ENCODE results near the gene BLACAT1. TPM values are rescaled to one million over a fixed set of nuclear protein-coding genes. Genes with fewer than 3 reads are reported as not detected.
"Not testable (repeated sequence)": the region's sequence is repeated elsewhere in the genome, so short reads cannot be mapped to it uniquely, and the experiment has no call there.

The BLACAT1 gene
- polyA plus RNA-seq, 1 donor from 2014 or later, result 6.0 TPM

- TF ChIP-seq EZH2 (IDR thresholded peaks at IDR 0.05; ENCODE audit: borderline replicate concordance, insufficient read depth, low read length, poor library complexity, severe bottlenecking) (no peak), SMC3 (conservative IDR thresholded peaks at IDR 0.05; ENCODE audit: poor library complexity) (peak; percentile 98), EP300 (conservative IDR thresholded peaks at IDR 0.05; ENCODE audit: poor library complexity, severe bottlenecking) (no peak), REST (IDR thresholded peaks at IDR 0.05; ENCODE audit: borderline replicate concordance) (no peak), POLR2AphosphoS5 (IDR thresholded peaks at IDR 0.05) (no peak), RAD21 (conservative IDR thresholded peaks at IDR 0.05) (peak; percentile 97), CTCF (IDR thresholded peaks at IDR 0.05; ENCODE audit: poor library complexity, severe bottlenecking) (peak; percentile 98), MXI1 (conservative IDR thresholded peaks at IDR 0.05; ENCODE audit: poor library complexity, severe bottlenecking) (peak; percentile 13), TAF1 (IDR thresholded peaks at IDR 0.05; ENCODE audit: low read depth) (no peak)
- Histone ChIP-seq H3F3A (ENCODE audit: insufficient read depth, low read length, poor library complexity, severe bottlenecking) (no peaks in the 10 kb centered on the region), H3K27me3 (ENCODE audit: insufficient read depth, low read depth, low read length) (no peaks in the 10 kb centered on the region), H3K27ac (ENCODE audit: low read length) (no peak overlapping the region), H2AFZ (ENCODE audit: low read depth, low read length) (no peak overlapping the region), H3K4me2 (ENCODE audit: low read length) (no peak overlapping the region), H3K9me2 (ENCODE audit: insufficient read depth, low read length) (no peaks in the 10 kb centered on the region), H3K9ac (ENCODE audit: low read length) (no peak overlapping the region), H3K36me3 (ENCODE audit: insufficient read depth, low read length) (no peaks in the 10 kb centered on the region), H3K4me3 (ENCODE audit: low read length) (no peak overlapping the region), H3K79me2 (replicated peaks; ENCODE audit: insufficient read depth, low read length) (no peaks in the 10 kb centered on the region), H4K20me1 (ENCODE audit: insufficient read depth) (no peaks in the 10 kb centered on the region), H3K9me3 (ENCODE audit: low read length) (no peaks in the 10 kb centered on the region)
Observed at GRCh38 chr1:205484985-205485967, 29.4 kb upstream of the BLACAT1 start.

GRCh38 chr1:205483372-205483771 lies 27.5 kb upstream of the BLACAT1 start:
- no peaks in the 10 kb centered on the region for H3K9me2 ChIP-seq (ENCODE audit: insufficient read depth, low read length)
- H3K27ac ChIP-seq (ENCODE audit: low read length), result no peak overlapping the region
- H3F3A ChIP-seq (ENCODE audit: insufficient read depth, low read length, poor library complexity, severe bottlenecking), result no peaks in the 10 kb centered on the region
- no peaks in the 10 kb centered on the region for H3K9me3 ChIP-seq (ENCODE audit: low read length)
- no peaks in the 10 kb centered on the region for H3K79me2 ChIP-seq (replicated peaks; ENCODE audit: insufficient read depth, low read length)
- no peaks in the 10 kb centered on the region for H3K36me3 ChIP-seq (ENCODE audit: insufficient read depth, low read length)
- no peaks in the 10 kb centered on the region for H3K27me3 ChIP-seq (ENCODE audit: insufficient read depth, low read depth, low read length)
- H3K4me2 ChIP-seq (ENCODE audit: low read length), result no peak overlapping the region
- TF ChIP-seq EZH2 (IDR thresholded peaks at IDR 0.05; ENCODE audit: borderline replicate concordance, insufficient read depth, low read length, poor library complexity, severe bottlenecking) (no peak), POLR2AphosphoS5 (IDR thresholded peaks at IDR 0.05) (no peak), REST (IDR thresholded peaks at IDR 0.05; ENCODE audit: borderline replicate concordance) (no peak), MXI1 (conservative IDR thresholded peaks at IDR 0.05; ENCODE audit: poor library complexity, severe bottlenecking) (no peak), RAD21 (conservative IDR thresholded peaks at IDR 0.05) (no peak), CTCF (IDR thresholded peaks at IDR 0.05; ENCODE audit: poor library complexity, severe bottlenecking) (no peak), SMC3 (conservative IDR thresholded peaks at IDR 0.05; ENCODE audit: poor library complexity) (no peak), TAF1 (IDR thresholded peaks at IDR 0.05; ENCODE audit: low read depth) (no peak)
- H4K20me1 ChIP-seq (ENCODE audit: insufficient read depth), result no peaks in the 10 kb centered on the region
- no peak overlapping the region for H2AFZ ChIP-seq (ENCODE audit: low read depth, low read length)
- no peak overlapping the region for H3K9ac ChIP-seq (ENCODE audit: low read length)
- H3K4me3 ChIP-seq (ENCODE audit: low read length), result no peak overlapping the region

- H3K27ac ChIP-seq (ENCODE audit: low read length); H3K9me2 ChIP-seq (ENCODE audit: insufficient read depth, low read length); H3K79me2 ChIP-seq (replicated peaks; ENCODE audit: insufficient read depth, low read length): not testable (repeated sequence)
Observed at GRCh38 chr1:205482587-205482986, 26.7 kb upstream of the BLACAT1 start.

More at GRCh38 chr1:205482587-205482986, 26.7 kb upstream of the BLACAT1 start:
- not testable (repeated sequence) for H3K36me3 ChIP-seq (ENCODE audit: insufficient read depth, low read length); H3K4me3 ChIP-seq (ENCODE audit: low read length); H2AFZ ChIP-seq (ENCODE audit: low read depth, low read length); H3F3A ChIP-seq (ENCODE audit: insufficient read depth, low read length, poor library complexity, severe bottlenecking); H3K9ac ChIP-seq (ENCODE audit: low read length); H3K4me2 ChIP-seq (ENCODE audit: low read length); H3K9me3 ChIP-seq (ENCODE audit: low read length); H4K20me1 ChIP-seq (ENCODE audit: insufficient read depth); H3K27me3 ChIP-seq (ENCODE audit: insufficient read depth, low read depth, low read length)
